ENCODE data around the gene C1orf105.

C1orf105 gene

DNA sequence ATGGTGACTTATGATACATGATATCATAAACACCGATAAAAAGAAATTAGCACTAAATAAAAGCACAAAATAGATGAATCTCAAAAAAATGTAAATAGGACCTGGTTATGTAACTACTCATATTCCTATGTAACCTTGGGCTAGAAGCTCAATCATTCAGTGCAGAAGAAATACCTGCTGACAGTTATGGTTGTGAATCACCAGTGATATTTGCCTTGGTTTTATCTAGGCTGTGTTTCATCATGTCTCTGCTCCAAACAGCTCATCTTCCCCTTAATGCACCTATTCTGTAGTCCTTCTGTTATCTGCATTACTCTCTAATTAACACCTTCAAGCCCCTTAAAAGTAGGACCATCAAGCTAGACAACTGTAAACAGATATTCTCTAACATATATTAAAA, 39.7 kb downstream of the C1orf105 start:
- DNase-seq (ENCODE audit: low read depth): no peak

GRCh38 chr1:172460887-172461315, 40.4 kb downstream of the C1orf105 start:
- DNase-seq (ENCODE audit: low read depth): no peak

- no peak for DNase-seq (ENCODE audit: low read depth)
Observed at GRCh38 chr1:172465617-172466016, 45.1 kb downstream of the C1orf105 start.

DNA sequence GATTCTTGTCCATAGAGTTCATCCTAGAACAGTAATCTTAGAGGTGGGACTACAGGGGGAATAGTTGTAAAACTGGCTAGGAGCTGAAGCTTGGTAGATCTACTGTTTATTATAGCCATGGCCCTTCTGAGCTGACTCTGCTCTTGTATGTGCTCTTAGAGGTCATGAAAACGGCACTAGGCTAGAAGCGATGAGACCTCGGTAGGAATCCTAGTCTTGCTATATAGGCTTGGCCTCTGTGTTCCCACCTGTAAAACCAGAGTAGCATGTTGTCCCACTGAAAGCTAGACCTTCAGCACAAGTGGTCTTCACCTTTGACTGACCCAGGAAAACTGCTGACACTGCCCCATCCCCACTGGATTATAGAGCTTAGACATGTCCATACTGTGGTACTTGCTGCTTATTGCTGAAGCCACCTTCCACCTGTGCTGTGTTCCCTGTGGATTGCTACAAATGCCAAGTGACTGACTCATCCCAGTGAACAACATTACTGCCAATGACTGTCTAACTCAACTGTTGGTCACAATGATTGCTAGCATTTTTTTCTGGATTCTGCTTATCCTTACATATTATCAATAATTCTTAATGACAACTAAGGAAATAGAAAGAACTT, 46.4 kb downstream of the C1orf105 start:
- DNase-seq (ENCODE audit: low read depth): no peak

- DNase-seq (ENCODE audit: low read depth): no peak
Observed at GRCh38 chr1:172467446-172467845, 47.0 kb downstream of the C1orf105 start.

- no peak for DNase-seq (ENCODE audit: low read depth)
Observed at GRCh38 chr1:172468296-172468695, 47.8 kb downstream of the C1orf105 start.

DNA sequence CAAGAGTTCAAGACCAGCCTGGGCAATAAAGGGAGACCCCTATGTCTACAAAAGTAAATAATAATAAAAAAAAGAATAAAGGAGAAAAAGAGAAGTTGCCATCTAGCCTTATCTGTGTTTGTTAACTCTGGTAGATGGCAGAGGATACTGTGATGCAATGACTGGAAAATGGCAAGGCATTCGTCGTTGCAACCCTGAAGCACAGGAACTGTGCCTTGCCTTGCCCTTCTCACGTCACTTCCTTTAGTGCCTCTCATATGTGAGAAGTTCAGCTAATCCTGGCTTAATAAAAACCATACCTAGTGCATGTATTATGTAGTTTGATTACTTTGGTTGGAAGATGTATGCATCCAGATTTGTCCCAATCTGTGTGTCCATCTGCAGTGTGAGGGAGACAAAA, 49.2 kb downstream of the C1orf105 start:
- no peak for DNase-seq (ENCODE audit: low read depth)

GRCh38 chr1:172470149-172470548, 49.7 kb downstream of the C1orf105 start:
- DNase-seq (ENCODE audit: low read depth): no peak

DNA sequence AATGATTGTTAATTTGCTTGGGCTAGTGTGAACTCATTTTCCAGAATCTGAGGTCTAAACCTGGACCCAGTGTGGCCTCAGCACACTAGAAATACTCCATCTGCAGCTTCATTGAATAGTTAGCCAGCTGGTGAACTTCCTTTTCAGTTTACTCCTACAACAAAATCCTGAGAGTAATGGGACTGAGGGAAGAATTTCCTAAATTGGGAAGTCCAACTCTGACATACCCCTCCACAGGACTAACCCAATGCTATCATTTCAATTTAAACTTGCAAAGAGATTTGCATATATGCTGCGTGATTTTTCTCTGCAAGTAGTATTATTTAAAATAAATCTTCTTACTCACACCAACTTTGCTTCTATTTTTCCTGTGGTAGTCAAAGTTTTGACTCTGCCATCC, 51.2 kb downstream of the C1orf105 start:
- DNase-seq (ENCODE audit: low read depth): no peak

- no peak for DNase-seq (ENCODE audit: low read depth)
Observed at GRCh38 chr1:172472495-172472894, 52.0 kb downstream of the C1orf105 start.

- DNase-seq (ENCODE audit: low read depth): peak; percentile 36
Observed at GRCh38 chr1:172473302-172473701, 52.8 kb downstream of the C1orf105 start.

DNA sequence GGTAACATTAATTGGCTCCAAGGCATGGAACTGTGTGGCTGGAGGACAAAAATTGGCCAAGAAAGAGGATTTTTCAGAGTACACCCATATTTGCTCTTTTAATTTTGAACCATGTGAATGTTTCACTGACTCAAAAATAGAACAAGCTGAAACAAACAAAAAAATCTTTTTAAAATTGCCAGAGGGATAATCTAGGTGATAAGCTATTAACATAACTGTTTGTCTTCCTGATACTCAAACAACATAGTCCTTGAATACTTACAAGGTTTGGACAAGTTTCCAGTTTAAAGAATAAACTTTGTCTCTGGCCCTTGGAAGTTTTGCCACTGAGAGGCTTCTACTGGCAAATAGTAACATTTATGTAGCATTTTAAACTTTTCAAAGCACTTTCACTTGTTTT, 53.4 kb downstream of the C1orf105 start:
- no peak for DNase-seq (ENCODE audit: low read depth)

GRCh38 chr1:172476218-172476811, 55.8 kb downstream of the C1orf105 start:
- DNase-seq (ENCODE audit: low read depth): no peak

DNA sequence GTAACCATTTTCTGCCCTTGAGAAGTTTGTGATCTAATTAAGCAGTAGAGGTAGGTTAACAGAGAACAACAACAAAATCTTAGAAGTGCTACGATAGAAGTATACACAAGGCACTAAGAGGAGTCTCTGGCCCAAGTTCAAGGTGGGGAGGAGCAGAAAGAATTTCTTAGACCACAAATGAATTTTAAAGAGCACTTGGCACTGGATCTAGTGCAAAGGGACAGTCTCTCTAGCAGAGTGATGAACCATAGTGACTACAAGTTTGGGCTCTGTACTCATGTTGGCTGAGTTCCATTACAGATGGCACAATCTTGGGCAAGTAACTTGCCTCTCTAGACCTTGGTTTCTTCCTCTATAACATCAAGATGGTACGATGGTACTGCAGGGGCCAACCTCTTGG, 56.7 kb downstream of the C1orf105 start:
- DNase-seq (ENCODE audit: low read depth): no peak

DNA sequence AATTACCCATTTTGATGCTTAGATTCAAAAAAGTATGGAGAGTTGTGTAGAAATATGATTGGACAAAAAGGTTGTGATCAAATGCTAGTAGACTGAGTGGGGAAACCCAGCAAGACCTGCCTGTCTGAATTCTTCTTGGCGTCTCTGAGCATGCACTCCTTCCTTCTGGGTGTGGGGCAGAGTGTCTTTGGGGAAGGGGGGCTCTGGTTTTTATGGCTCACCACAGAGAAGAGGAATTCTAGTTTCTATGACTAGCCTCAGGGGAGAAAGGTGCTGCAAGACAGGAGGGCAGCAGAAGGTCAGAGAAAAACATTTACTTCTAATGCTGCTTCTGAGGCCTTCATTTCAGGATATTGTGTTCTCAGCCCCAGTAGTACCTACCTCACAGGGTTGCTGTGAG, 57.3 kb downstream of the C1orf105 start:
- no peak for DNase-seq (ENCODE audit: low read depth)

DNA sequence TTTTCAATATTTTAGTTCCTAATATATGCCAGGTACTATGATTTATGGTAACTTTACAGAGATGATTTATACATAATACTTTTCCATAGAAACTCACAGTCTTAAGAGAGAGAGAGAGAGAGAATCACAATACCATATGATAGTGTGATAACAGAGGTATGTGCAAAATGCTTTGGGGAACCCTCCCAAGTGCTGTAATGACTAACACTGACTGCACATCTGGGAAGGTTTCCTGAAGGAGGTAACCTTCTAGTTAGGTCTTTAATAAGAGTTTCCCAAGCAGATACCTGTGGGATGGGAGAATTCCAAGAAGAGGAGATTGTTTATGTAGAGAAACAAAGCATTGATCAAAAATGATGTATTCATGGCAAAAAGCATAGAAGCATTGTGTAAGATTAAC, 58.0 kb downstream of the C1orf105 start:
- no peak for DNase-seq (ENCODE audit: low read depth)

GRCh38 chr1:172480431-172480830, 59.9 kb downstream of the C1orf105 start:
- no peak for DNase-seq (ENCODE audit: low read depth)

DNA sequence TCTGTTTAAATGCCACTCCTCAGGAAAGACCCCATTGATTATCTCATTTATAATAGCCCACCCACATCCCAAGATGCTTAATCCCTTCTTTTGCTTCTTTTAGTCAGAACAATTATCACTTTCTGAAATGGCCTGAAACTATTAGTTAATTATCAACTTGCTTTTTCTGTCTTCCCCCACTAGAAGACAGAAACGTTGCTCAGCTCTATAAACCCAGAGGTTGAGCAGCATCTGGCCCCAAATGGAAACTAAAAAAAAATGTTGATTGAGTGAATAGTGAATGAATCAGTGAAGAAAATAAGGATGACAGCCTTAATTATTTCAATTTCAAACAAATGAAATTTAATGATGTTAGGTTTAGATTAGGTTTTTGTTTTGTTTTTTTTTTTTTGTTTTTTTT, 61.6 kb downstream of the C1orf105 start:
- no peak for DNase-seq (ENCODE audit: low read depth)

DNA sequence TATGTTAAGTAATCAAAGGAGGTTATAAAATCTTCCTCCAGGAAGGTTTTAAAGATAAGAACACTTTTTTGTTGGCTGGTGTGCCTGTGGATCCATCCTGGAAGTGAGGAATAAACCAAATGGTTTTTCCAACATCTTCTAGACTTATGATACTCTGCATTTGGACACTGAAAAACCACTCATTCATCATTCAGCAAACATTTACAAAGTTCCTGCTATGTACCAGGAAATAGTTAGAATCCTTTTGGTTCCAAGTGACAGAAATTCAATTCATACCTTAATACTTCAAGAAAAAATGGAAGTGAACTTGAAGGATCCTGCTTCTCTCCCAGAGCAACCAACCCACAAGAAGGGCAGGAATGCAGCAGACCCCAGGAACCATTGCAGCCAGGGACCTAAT, 63.0 kb downstream of the C1orf105 start:
- DNase-seq (ENCODE audit: low read depth): no peak

DNA sequence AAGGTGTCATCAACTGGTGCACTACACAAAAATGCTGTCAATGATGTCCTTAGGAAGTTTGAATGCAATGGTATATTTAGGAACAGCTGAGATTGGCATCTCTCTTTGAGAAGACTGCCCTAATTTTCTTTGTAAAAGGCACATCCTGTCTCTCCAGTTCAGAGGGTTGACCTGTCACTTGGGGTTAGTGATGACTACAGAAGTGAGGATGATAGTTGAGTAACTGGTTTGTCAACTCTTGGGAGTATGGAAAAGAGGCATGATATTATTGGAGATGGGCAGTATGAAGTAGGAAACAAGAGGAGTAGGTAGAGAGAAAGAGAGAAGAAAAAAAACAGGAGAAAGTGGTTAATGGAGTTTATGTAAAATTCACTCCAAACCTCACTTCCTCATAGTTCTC, 63.8 kb downstream of the C1orf105 start:
- no peak for DNase-seq (ENCODE audit: low read depth)

DNA sequence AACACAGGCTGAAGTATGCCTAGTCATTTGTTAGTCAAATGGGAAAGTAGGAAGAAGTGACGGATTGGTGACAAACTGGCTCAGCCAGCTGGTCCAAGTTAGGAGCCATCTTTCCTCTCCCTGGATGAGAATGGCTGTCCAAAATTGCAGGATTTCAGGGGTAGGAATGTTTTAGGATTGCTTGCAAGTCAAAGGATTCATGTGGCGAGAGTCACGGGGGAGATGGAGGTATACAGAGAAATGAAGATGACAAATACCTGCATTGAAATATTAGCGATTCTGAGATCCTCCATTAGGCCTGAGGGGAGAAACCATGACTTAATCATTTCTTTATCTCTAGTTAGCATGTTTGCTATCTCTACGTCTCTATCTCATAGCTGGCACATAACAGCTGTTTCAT, 65.1 kb downstream of the C1orf105 start:
- DNase-seq (ENCODE audit: low read depth): no peak

DNA sequence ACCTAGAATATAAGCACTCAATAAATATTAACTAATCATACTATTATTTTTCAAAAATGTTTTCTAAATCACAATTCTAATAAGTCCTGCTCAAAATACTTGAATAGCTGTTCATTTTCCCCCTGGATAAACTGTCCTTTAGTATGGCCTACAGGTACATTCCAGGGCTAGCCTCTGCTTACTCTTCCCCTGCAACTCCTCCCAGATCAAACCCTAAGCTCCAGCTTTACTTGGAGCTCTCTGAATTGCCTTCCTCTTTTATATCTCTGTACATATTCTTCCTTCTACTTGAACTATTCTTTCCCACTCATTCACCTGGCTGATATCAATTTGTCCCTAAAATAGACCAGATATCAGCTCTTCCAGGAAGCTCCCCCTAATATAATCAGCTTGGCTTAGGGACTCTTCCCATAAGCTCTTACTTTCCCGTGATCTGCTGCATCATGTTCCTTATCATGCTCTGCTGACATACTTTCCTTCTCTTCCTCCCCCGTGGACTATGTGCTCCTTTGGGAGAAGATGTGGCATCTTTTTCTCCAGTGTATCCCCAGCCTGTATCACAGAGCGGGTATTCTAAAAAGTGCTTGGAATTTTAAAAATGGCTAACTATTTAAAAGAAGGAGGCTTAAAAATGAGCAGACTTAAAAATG, 66.4 kb downstream of the C1orf105 start:
- DNase-seq (ENCODE audit: low read depth): no peak

GRCh38 chr1:172487550-172487949, 67.1 kb downstream of the C1orf105 start:
- no peak for DNase-seq (ENCODE audit: low read depth)

- no peak for DNase-seq (ENCODE audit: low read depth)
Observed at GRCh38 chr1:172488393-172488792, 67.9 kb downstream of the C1orf105 start.

All from CMK (cell line).